ENCODE measurements around the gene SPTBN4.
A peak's percentile ranks its signal among the peaks of the same experiment; 100 is the strongest.
"Not testable (repeated sequence)": the region's sequence is repeated elsewhere in the genome, so short reads cannot be mapped to it uniquely, and the experiment has no call there.

The SPTBN4 gene

DNA sequence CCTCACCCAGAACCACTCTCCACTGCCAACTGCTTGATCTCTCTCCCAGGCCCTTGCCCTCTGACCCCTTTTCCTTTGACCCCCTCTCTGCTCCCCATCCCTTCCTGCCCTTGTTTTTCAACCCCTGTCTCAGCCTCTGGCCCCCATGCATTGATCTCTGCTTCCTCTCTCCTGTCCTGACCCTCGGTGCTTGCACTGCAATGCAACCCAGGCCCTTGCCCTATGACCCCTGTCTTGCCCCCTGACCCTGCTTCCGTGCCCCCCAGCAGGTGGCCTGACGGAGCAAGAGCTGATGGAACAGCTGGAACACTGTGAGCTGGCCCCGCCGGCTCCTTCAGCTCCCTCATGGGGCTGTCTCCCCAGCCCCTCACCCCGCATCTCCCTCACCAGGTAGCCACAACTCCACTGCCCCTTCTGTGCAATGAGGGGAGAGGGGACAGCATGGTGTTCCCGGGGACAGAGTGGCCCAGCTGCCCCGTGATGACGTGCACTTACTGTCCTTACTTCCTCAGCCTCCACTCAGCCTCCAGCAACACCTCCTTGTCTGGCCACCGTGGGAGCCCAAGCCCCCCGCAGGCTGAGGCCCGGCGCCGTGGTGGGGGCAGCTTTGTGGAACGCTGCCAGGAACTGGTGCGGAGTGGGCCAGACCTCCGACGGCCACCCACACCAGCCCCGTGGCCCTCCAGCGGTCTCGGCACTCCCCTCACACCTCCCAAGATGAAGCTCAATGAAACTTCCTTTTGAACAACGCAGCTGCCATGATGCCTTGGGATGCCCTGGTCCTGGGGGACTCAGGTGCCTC, 123.9 kb downstream of the SPTBN4 start:
- DNase-seq: no peak

DNA sequence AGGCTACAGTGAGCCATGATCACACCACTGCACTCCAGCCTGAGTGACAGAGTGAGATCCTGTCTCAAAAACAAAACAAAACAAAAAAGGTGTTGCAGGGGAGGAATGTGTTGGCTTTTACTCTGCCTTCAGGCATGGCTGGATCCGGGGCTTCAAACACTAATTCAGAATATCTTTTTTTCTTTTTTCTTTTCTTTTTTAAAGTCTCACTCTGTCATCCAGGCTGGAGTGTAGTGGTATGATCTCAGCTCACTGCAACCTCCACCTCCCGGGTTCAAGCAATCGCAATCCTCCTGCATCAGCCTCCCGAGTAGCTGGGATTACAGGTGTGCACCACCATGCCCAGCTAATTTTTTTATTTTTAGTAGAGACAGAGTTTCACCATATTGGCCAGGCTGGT, 124.9 kb downstream of the SPTBN4 start:
- not testable (repeated sequence) for DNase-seq

DNA sequence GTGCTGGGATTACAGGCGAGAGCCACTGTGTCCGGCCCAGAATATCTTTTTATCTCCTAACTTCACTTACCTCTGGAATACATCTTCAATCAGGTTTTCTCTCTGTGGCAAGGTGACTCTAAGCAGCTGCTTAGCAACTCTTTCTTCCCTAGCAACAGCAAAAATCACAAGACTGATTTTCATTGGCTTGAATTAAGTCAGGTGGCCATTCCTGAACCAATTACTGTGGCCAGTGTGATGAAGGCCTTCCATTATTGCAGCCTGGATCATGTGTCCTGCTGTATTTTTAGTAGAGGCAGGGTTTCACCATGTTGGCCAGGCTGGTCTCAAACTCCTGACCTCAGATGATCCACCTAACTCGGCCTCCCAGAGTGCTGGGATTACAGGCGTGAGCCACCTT, 125.4 kb downstream of the SPTBN4 start:
- DNase-seq: peak; percentile 51

DNA sequence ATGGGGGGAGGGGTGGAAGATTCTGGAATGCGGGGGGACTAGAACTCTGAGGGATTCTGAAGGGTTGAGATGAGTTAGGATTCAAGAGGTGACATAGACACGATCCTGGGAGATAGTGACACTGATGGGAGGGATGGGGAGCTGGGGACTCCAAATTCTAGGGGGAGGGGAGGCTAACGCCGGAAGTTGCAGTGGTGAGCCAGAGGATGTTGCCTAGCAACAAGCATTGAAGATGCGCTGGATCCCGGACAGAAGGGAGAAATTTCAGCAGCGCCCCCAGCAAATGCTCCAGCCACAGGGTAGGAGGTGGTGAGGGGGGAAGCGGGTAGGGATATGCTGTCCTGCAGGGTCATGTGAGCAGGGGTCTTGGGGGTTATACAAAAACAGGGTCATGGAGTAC, 127.5 kb downstream of the SPTBN4 start:
- peak; percentile 33 for DNase-seq

DNA sequence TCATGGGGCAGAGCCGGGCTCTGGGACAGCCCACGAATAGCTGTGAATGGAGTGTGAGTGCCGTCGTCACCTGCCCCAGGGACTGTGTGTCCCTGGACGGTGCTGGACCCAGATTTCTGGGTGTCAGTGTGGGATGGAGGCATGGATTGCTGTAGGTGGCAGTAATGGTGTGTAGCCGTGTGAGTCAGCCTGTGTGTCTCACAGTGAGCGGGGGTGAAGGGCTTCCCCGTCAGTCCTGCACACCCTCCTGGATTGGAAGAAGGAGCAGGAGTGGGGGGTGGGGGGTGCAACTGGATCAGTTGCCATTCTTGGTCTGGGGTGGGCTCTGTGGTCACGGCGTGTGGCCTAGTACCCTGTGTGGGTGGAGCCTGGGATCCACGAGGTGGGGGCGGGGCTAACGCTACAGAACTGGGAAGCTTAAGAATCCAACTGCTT, 127.9 kb downstream of the SPTBN4 start:
- DNase-seq: peak; percentile 77

DNA sequence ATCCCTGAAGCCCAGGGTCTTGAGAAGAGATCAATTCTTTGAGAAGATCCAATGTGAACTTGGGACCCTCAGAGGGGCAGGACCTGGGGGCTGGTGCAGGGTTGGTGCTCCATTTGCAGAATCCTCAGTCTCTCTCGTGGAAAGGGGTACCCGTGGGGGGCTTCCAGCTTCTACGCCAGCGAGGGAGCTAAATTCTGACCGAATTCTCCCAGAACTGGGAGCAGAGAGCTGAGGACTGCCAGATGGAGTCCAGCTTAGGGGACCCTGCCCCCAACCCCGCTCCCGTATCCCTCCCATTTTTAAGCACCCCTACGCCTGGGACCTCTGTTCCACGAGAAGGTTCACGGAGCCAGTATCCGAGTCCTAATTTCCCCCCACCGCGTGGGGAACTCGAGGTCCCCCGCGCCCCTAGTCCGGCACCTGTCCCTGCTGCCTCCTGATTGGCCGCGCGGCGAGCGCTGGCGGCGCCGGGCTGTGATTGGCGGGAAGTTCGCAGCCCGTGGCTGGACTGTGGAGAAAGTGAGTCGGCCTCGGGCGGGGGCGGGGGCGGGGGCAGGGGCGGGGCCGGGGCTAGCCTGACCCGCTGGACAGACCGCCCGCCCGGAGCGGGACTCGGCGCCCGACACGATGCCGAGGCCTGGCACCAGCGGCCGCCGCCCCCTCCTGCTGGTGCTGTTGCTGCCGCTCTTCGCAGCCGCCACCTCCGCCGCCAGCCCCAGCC, 130.0 kb downstream of the SPTBN4 start:
- peak; percentile 46 for DNase-seq

DNA sequence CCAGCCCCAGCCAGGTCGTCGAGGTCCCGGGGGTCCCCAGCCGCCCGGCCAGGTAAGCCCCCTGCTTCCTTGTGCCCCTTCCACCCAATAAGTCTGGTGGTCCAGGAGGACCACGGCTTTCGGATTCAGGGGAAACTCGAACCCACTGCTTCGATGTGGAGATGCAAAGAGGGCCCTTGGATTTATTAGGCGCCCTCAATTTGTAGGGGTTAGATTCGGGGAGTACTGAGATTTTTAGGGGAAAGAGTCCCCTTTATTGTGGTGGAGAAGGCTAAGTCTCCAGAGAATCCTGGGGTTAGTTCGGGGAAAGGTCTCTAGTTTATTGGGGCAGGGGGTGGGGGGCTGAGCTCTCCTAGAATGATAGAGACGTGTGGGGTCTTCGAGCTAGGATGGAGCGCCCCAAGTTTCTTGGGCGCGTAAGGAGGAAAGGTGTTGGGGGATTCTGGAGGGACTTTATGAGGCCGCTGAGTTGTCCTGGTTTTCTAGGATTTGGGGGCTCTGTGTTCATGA, 130.6 kb downstream of the SPTBN4 start:
- no peak for DNase-seq

DNA sequence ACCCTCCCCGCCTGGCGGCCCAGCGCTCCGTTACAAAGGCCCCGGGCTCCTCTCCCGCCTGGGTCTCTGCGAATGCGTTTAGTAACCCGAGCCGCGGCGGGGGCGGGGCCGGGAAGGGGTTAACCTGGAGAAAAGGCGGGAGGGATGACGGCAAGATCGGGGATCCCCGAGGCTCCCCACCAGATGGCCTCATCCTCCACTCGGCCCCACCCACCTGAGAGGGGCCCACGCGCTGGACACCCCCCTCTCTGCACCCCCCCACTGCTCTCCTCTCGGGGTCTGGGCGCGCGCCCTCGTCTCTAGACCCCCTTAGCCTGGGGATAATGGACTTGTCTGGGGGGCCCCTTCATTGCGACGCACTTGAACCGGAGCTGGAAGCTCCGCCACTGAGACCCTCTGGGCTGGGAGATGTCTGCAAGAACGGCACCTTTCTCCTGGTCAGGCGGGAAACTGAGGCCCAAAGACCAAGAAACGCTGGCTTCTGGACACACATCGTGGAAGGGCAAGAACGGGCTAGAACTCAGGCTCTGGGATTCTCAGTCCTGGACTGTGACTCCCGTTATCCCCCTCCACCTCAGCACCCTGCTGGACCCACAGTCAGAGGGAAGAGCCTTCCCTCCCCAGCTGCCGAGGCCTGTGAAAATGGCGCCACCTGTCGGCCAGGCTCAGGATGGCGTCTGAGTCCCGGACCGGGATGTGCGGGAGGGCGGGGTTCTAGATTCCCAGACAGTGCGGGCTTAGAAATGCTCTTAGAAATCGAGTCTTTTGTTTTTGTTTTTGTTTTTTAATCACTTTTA, 131.5 kb downstream of the SPTBN4 start:
- peak; percentile 89 for DNase-seq

DNA sequence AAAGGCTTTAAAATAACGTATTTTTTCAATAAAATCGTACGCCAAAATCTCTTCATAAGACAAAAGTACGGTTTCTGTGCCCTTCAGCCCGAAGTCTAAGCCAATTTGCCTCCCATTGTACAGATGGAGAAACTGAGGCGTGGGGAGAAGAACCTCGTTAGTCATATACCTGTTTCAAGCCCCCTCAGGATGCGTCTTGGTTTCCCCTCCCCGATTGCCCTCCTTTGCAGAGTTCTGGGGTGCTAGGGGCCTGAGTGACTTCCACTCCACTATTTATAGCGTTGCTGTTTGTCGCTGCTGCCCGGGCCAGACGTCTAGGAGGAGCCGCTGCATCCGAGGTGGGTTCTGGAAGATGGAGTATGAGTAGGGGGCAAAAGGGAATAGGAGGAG, 132.1 kb downstream of the SPTBN4 start:
- DNase-seq: no peak

DNA sequence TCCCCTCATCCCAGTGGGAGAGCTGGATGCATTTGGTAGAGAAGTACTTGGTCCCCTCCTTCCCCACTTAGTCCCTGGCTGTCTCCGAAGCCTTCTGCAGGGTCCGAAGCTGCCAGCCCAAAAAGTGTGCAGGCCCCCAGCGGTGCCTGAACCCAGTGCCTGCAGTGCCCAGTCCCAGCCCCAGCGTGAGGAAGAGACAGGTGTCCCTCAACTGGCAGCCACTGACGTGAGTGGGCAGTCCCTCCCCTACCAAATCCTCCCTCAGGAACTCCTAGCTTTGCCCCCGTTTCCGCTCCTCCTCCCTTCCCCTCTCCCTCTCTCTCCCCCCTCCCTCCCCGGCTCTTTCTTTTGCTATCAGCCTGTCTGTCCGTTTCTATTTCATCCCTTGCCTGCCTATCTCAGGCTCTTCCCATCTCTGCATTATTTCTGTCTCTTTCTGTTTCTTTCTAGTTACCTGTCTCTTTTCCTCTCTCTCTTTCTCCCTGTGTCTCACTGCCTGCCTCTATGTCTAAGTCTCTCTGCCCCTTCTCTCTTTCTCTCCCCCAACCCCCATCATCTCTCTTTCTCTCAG, 132.6 kb downstream of the SPTBN4 start:
- DNase-seq: no peak

DNA sequence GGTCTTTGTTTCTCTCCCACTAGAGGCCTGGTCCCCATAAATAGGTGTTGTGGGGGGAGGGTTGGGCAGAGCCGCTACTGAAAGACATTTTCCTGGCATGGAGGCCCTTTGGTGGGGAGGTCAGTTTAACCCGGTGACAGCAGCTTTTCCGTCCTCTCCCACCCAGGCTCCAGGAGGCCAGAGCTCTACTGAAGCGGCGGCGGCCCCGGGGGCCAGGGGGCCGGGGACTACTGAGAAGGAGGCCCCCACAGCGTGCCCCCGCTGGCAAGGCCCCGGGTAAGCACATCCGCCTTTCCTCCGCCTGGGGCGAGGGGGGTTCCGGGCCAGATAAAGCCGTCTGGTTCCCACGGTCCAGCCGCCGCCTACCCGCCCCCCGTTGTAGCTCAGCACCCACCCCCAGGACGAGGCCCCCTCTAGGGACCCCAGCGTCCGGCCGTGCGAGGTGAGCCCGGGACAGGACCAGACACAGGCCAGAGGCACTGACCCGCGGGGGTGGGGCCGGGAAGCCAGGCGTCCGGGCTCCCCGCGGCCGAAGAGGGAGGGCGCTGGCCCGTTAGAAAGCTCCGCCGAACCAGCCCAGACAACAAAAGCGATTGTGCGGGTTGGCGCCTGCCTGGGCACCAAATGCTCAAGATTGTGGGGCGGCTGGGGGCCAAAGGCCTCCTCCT, 133.2 kb downstream of the SPTBN4 start:
- no peak for DNase-seq

DNA sequence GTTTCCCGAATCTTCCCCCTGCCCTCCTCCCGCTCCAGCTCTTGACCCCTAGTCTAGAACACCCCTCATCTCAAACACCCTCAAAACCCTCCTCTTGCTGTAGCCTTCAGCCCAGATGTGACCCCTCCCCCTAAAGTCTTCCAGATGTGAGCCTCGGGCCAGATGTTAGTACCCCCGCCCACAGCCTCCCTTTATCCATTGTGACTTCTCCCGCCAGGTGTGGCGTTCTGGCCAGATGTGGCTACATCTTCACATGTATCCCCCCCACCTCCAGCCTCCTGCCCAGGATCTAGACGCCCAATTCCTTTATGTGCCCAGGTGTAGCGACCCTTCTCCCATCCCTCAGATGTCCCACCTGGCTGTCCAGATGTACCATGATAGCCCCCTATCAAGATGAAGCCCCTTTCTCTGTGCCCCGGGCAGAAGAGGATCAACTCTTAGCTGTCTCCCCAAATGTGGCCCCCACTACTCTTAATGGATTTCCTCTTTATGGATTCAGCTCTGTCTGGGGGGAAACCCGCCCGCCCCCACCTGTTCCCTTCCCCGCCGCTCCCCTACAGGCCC, 133.9 kb downstream of the SPTBN4 start:
- DNase-seq: no peak

DNA sequence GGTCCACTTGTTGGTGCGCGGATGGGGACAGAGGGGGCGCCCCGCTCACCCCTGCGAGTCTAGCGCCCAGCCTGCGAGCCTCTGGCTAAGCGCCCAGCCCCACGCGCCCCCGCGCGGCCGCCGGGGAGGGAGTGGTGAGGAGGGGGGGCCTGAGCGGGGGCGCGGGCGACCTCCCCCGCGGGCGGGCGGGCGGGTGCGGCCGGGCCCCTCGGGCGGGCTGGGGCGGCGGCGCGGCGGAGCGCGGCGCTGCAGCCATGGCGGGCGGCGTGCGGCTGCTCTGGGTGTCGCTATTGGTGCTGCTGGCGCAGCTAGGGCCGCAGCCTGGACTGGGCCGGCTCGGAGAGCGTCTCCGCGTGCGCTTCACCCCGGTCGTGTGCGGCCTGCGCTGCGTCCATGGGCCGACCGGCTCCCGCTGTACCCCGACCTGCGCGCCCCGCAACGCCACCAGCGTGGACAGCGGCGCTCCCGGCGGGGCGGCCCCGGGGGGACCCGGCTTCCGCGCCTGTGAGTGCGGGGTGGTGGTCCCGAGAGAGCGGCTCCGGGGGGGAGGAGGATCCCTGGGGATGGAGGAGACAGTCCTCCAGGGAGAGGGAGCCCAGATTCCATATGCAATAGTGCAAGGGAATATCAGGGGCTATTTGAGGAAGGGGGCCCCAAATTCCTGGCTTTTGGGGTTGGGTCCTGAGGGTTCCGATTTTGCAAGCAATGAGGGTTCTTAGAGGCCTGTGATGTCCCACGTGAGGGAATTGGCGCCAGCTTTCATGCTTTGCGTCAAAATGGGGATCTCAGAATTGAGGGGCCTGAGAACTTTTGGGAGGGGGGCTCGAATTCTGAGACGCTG, 134.6 kb downstream of the SPTBN4 start, which contains the start of gene LTBP4:
LTBP4 (plus strand) TSS at position 236 of the 841 bp plus-strand sequence; CDS start at position 255, 19 bp downstream.
- peak; percentile 34 for DNase-seq

DNA sequence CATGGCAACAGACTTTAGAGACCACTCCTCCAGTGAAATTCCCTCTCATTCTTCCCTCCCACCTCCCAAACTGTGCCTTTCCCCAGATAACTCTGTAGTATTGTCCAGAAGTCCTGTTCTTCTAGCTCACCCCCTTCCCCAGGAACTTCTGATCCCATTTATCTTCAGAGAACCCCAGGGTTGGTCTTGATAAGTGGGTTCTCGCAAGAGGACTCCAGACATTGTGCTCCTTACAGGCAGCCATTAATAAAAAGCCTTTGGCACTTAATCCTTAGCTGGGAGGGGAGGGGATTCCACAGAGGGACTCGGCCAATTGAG, 136.2 kb downstream of the SPTBN4 start:
- DNase-seq: no peak

DNA sequence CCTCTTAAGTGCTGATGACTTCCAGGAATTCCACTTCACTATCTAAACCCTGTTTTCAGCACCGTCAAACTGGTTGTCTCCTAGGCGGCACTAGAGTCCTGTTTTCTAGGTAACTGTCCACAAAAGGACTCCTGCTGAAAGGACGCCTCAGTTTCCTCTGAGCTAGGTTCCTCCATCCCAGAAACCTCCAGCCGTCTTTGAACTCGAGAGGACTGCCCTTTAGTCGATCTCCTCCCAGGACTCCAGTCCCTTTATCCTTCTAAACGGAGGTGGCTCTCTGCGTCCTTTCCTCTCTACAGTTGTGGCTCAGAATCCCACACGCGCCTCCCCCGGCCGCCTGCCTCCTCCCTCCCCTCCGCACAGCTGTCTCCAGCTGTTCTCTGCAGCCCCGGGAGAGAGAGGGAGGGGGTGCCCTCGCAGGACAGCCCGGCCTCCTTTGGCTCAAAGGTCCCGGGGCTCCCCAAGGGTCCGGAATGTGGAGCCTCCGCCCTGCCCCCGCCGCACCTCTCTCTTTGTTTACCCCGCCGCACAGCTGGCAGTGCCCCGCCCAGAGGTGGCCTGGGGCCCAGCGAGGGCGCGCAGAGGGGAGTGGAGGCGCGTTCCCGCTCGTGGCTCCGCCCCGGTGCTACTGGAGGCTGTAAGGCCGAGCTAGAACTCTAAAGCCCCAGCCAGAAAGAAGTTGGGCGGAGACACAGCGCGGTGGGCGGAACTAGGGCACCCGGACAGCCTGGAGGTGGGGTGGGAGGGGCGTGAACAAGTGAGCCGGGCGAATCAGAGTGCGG, 136.8 kb downstream of the SPTBN4 start:
- peak; percentile 90 for DNase-seq

DNA sequence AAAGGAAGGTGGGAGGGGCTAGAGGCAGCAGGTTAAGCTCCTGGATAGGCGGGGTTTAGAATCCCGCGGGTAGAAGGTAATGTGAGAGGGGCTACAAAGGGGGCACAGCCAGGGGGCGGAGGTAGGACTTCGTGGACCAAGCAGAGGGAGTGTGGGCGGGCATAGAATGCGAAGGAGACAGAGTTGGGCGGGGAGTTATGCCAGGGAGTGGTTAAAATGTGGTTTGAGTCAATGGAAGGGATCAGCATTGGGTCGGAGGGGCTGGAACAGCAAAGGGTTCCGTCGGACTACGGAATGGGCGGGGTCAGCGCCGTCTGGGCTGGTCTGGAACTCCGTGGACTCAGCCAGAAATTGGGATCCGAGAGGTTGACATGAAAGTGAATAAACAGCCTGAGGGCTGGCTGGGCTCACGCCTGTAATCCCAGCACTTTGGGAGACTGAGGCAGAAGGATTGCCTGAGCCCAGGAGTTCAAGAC, 137.4 kb downstream of the SPTBN4 start:
- DNase-seq: no peak

DNA sequence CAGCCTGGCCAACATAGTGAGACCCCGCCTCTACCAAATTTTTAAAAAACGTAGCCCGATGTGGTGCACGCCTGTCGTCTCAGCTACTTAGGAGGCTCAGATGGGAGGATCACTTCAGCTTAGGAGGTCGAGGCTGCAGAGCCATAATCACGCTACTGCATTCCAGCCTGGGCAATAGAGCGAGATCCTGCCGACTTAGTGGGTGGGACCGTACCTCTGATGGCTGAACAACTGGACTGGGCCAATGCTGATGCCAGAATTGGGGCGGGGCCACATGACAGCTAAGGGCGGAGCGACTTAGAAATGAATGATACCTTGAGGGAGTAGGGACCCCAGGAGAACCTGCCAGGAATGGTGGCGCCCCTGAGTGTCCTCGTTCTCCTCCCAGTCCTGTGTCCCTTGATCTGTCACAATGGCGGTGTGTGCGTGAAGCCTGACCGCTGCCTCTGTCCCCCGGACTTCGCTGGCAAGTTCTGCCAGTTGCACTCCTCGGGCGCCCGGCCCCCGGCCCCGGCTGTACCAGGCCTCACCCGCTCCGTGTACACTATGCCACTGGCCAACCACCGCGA, 137.9 kb downstream of the SPTBN4 start:
- DNase-seq: no peak

DNA sequence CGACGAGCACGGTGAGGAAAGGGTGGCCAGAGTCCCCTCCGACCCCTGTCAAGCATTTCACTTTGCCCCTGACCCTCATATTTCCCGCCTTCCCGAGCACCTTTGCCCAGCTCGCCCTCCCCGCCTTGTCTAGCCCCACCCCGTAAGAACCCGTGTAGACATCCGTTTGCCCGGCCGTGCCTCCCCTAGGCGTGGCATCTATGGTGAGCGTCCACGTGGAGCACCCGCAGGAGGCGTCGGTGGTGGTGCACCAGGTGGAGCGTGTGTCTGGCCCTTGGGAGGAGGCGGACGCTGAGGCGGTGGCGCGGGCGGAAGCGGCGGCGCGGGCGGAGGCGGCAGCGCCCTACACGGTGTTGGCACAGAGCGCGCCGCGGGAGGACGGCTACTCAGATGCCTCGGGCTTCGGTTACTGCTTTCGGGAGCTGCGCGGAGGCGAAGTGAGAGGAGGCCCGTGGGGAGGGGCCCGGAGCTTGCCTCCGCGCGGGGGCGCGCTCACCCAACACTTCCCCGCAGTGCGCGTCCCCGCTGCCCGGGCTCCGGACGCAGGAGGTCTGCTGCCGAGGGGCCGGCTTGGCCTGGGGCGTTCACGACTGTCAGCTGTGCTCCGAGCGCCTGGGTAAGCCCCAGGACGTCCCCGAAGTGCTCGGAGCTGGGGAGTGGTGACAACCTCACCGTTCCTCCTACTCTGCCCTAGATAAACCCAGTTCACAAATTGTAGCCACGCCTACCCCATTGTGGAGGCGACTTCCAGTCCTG, 138.6 kb downstream of the SPTBN4 start:
- peak; percentile 44 for DNase-seq
